Mesenchymal stem cell (in vitro differentiated cells and primary cell): Measurements from ENCODE around the gene MEF2C.
"Not testable (repeated sequence)": the region's sequence is repeated elsewhere in the genome, so short reads cannot be mapped to it uniquely, and the experiment has no call there.

ENCODE experiments used
- DNase-seq: peaks from one replicate; pipeline ENCODE4 v3.0.0-alpha.2; 2013
- H2AFZ ChIP-seq: one replicate; pipeline ENCODE4 v1.6.1; 2013; ENCODE audit warnings: low read depth, mild to moderate bottlenecking, control low read depth, inconsistent platforms, low read length, moderate library complexity
- H2AK5ac ChIP-seq: 2 replicates; pipeline ENCODE4 v1.6.1; 2013; ENCODE audit warnings: low read length, moderate library complexity, mild to moderate bottlenecking, inconsistent platforms; ENCODE audit not compliant: severe bottlenecking
- H2BK120ac ChIP-seq: one replicate; pipeline ENCODE4 v1.6.1; 2013; ENCODE audit warnings: low read depth, mild to moderate bottlenecking, inconsistent platforms, low read length, moderate library complexity
- H2BK12ac ChIP-seq, 2 experiments: one replicate each; pipeline ENCODE4 v1.6.1; 2013; ENCODE audit warnings: inconsistent platforms in 2 of 2, low read length in 2 of 2, mild to moderate bottlenecking in 2 of 2, moderate library complexity in 2 of 2, control low read depth in 1 of 2
- H2BK15ac ChIP-seq: one replicate; pipeline ENCODE4 v1.6.1; 2013; ENCODE audit warnings: mild to moderate bottlenecking, low read depth, inconsistent platforms; ENCODE audit not compliant: poor library complexity, severe bottlenecking
- H2BK5ac ChIP-seq: 2 replicates; pipeline ENCODE4 v1.6.1; 2013; ENCODE audit warnings: low read depth, mild to moderate bottlenecking, low read length, control low read depth, inconsistent platforms; ENCODE audit not compliant: poor library complexity, severe bottlenecking
- H3K14ac ChIP-seq, 2 experiments: one replicate each; pipeline ENCODE4 v1.6.1; 2013; ENCODE audit warnings: inconsistent platforms in 2 of 2, low read length in 2 of 2, control low read depth in 1 of 2, mild to moderate bottlenecking in 1 of 2, moderate library complexity in 1 of 2
- H3K18ac ChIP-seq, 2 experiments: one replicate each; pipeline ENCODE4 v1.6.1; 2013; ENCODE audit warnings: inconsistent platforms in 2 of 2, low read length in 2 of 2, control low read depth in 1 of 2, low read depth in 1 of 2, mild to moderate bottlenecking in 1 of 2
- H3K23ac ChIP-seq, 2 experiments: one replicate each; pipeline ENCODE4 v1.6.1; 2013; ENCODE audit warnings: inconsistent platforms in 2 of 2, low read length in 2 of 2, mild to moderate bottlenecking in 2 of 2, moderate library complexity in 2 of 2, control low read depth in 1 of 2
- H3K27ac ChIP-seq: 2 replicates; pipeline ENCODE4 v1.5.1; 2013; ENCODE audit warnings: mild to moderate bottlenecking, moderate library complexity, low read length, control low read depth, inconsistent platforms; ENCODE audit not compliant: poor library complexity, severe bottlenecking
- H3K27me3 ChIP-seq, 2 experiments: 2 replicates each; pipeline versions ENCODE4 v1.6.1 to v1.7.0; 2013; ENCODE audit warnings: low read length in 2 of 2, mild to moderate bottlenecking in 2 of 2, moderate library complexity in 2 of 2, control low read depth in 1 of 2, inconsistent platforms in 1 of 2; ENCODE audit not compliant: control insufficient read depth in 1 of 2, insufficient read depth in 1 of 2
- H3K36me3 ChIP-seq, 2 experiments: 2 replicates each; pipeline versions ENCODE4 v1.6.1 to v1.7.0; 2013; ENCODE audit warnings: low read length in 2 of 2, control low read depth in 1 of 2, inconsistent platforms in 1 of 2, low read depth in 1 of 2, mild to moderate bottlenecking in 1 of 2; ENCODE audit not compliant: insufficient read depth in 2 of 2, control insufficient read depth in 1 of 2
- H3K4ac ChIP-seq, 2 experiments: one replicate each; pipeline ENCODE4 v1.6.1; 2013; ENCODE audit warnings: inconsistent platforms in 2 of 2, low read length in 2 of 2, mild to moderate bottlenecking in 2 of 2, moderate library complexity in 2 of 2, control low read depth in 1 of 2, low read depth in 1 of 2
- H3K4me1 ChIP-seq: 2 replicates; pipeline ENCODE4 v1.6.1; 2013; ENCODE audit warnings: low read depth, low read length, control low read depth; ENCODE audit not compliant: control insufficient read depth, insufficient read depth
- H3K4me2 ChIP-seq: 2 replicates; pipeline ENCODE4 v1.6.1; 2013; ENCODE audit warnings: low read length, mild to moderate bottlenecking, inconsistent platforms; ENCODE audit not compliant: poor library complexity, severe bottlenecking
- H3K4me3 ChIP-seq, 2 experiments: 2 replicates each; pipeline versions ENCODE4 v1.5.1 to v1.7.0; 2013; ENCODE audit warnings: low read length in 2 of 2, mild to moderate bottlenecking in 2 of 2, control low read depth in 1 of 2, low read depth in 1 of 2; ENCODE audit not compliant: insufficient read depth in 1 of 2
- H3K79me1 ChIP-seq: replicated peaks from 2 replicates; pipeline ENCODE4 v1.6.1; 2013; ENCODE audit warnings: mild to moderate bottlenecking, control low read depth, low read length, inconsistent platforms; ENCODE audit not compliant: poor library complexity, severe bottlenecking
- H3K9ac ChIP-seq: 2 replicates; pipeline ENCODE4 v1.7.0; 2013; ENCODE audit warnings: mild to moderate bottlenecking, low read length, moderate library complexity
- H3K9me3 ChIP-seq: 2 replicates; pipeline ENCODE4 v1.7.0; 2013; ENCODE audit warnings: mild to moderate bottlenecking, low read length; ENCODE audit not compliant: control insufficient read depth
- H4K8ac ChIP-seq: one replicate; pipeline ENCODE4 v1.6.1; 2013; ENCODE audit warnings: inconsistent platforms, mild to moderate bottlenecking, low read length, moderate library complexity
- H4K91ac ChIP-seq: one replicate; pipeline ENCODE4 v1.6.1; 2013; ENCODE audit warnings: mild to moderate bottlenecking, low read length, inconsistent platforms
- WGBS: methylation state at CpG from one replicate; pipeline ENCODE4 v1.1.7; 2013; ENCODE audit warnings: mixed read lengths; 5-methylcytosine and 5-hydroxymethylcytosine counted together

The MEF2C gene

DNA sequence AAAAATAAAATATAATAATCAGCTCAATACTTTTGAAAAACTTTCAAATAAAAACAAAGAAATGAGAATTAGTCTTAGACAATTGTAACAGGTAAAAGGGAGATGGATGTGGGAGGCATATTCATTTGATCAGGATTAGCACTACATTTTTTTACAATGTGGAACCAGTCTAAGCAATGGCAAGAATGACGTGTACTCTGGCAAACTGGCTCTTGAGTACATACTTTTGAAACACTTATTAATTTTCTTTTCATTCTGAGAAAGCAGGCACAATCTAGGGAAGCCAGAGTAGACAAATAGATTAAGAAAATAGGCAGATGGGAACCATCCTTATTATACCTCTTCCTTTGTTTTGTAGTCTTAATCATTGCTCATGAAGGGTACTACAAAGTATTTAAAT is 79.7 kb downstream of the MEF2C start:
- Histone ChIP-seq H2BK12ac (no peak overlapping the region), H3K27me3 (no peaks in the 10 kb centered on the region), H3K14ac (no peak overlapping the region), H2AK5ac (no peak overlapping the region), H3K4me2 (no peak overlapping the region), H4K91ac (no peak overlapping the region), H3K9ac (no peak overlapping the region), H3K79me1 (no peaks in the 10 kb centered on the region), H3K18ac (no peak overlapping the region), H3K4me3 (no peak overlapping the region), H3K4ac (no peak overlapping the region), H4K8ac (no peak overlapping the region), H3K9me3 (no peaks in the 10 kb centered on the region), H2BK5ac (no peak overlapping the region), H3K27ac (no peak overlapping the region), H3K23ac (no peak overlapping the region), H2BK15ac (no peak overlapping the region), H2BK120ac (no peak overlapping the region), H3K36me3 (peaks cover 0 to 4% of the 10 kb centered on the region in 2 experiments), H2AFZ (no peak overlapping the region), H3K4me1 (peaks cover 2% of the 10 kb centered on the region)
- DNase-seq, result no peak
- WGBS, result no CpG with 5 or more reads among the region's 1 CpG

DNA sequence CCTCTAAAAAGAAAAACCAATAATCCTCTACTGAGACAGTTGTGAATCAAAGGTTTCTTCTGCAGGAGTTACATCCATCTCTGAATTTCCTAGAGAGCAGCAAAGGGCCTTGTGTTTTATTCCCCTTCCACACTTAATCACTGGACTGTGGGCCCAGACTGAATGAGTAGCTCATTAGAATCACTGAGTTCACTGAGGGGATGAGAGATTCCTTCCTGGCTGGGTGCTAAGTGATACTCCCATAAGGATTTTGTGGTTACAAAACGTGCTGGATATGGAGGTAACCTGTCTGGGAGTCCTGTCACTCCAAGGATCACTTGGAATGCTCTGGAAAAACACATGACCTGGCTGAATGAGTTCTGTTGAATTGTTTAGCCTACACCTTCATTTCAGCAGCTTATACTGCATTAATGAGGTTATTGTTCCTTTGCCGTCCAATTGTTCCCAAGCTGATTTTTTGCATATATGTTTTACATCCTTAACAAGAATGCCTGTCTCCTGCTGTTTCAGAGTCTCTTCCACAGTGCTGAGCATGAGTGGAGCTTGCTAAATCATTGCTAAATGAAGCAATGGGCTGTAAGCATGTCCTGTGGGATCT is 82.9 kb downstream of the MEF2C start:
- peaks cover 2% of the 10 kb centered on the region for H3K4me1 ChIP-seq
- WGBS, result 81% methylated on average over 2 of the region's 2 CpGs
- no peak overlapping the region for H3K4me3 ChIP-seq
- no peaks in the 10 kb centered on the region for H3K79me1 ChIP-seq
- H3K9me3 ChIP-seq, result no peaks in the 10 kb centered on the region
- H3K9ac ChIP-seq, result no peak overlapping the region
- no peak overlapping the region for H4K91ac ChIP-seq
- no peak overlapping the region for H3K27ac ChIP-seq
- H2BK12ac ChIP-seq, result no peak overlapping the region
- no peak overlapping the region for H2AFZ ChIP-seq
- no peak overlapping the region for H2AK5ac ChIP-seq
- no peak overlapping the region for H4K8ac ChIP-seq
- no peak overlapping the region for H3K4ac ChIP-seq
- H3K23ac ChIP-seq, result no peak overlapping the region
- H2BK120ac ChIP-seq, result no peak overlapping the region
- H2BK15ac ChIP-seq, result no peak overlapping the region
- no peak overlapping the region for H3K14ac ChIP-seq
- H2BK5ac ChIP-seq, result no peak overlapping the region
- DNase-seq, result no peak
- peaks cover 0 to 4% of the 10 kb centered on the region in 2 experiments for H3K36me3 ChIP-seq
- no peak overlapping the region for H3K18ac ChIP-seq
- H3K27me3 ChIP-seq, result no peaks in the 10 kb centered on the region
- H3K4me2 ChIP-seq, result no peak overlapping the region

DNA sequence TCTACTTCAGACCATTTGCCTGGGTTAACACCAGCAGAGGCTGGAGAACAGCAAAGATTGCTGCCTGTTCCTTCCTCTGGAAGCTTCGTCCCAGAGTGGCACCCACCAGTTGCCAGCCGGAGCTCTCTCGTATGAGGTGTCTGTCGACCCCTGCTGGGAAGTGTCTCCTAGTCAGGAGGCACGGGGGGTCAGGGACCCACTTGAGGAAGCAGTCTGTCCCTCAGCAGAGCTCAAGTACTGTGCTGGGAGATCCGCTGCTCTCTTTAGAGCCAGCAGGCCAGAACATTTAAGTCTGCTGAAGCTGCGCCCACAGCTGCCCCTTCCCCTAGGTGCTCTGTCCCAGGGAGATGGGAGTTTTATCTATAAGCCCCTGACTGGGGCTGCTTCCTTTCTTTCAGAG is 84.1 kb downstream of the MEF2C start:
- not testable (repeated sequence) for H2AFZ ChIP-seq, H4K8ac ChIP-seq, H3K9ac ChIP-seq, H3K27ac ChIP-seq, H3K79me1 ChIP-seq, H3K36me3 ChIP-seq, H3K18ac ChIP-seq, H2BK120ac ChIP-seq, H3K4me1 ChIP-seq, H3K14ac ChIP-seq, H3K4me2 ChIP-seq, H2BK15ac ChIP-seq, H3K23ac ChIP-seq, H3K9me3 ChIP-seq, H3K27me3 ChIP-seq, H3K4ac ChIP-seq, H3K4me3 ChIP-seq, H4K91ac ChIP-seq, H2BK5ac ChIP-seq, H2AK5ac ChIP-seq, DNase-seq, H2BK12ac ChIP-seq
- 96% methylated on average over 7 of the region's 7 CpGs for WGBS

DNA sequence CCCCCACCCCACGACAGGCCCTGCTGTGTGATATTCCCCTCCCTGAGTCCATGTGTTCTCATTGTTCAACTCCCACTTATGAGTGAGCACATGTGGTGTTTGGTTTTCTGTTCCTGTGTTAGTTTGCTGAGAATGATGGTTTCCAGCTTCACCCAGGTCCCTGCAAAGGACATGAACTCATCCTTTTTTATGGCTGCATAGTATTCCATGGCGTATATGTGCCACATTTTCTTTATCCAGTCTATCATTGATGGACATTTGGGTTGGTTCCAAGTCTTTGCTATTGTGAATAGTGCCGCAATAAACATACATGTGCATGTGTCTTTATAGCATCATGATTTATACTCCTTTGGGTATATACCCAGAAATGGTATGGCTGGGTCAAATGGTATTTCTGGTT is 89.2 kb downstream of the MEF2C start:
- WGBS, result no CpG with 5 or more reads among the region's 3 CpGs

More for the DNA sequence above, 89.2 kb downstream of the MEF2C start:
- not testable (repeated sequence) for H4K91ac ChIP-seq, H2AFZ ChIP-seq, DNase-seq, H3K27me3 ChIP-seq, H3K4me1 ChIP-seq, H3K4me3 ChIP-seq, H2BK15ac ChIP-seq, H4K8ac ChIP-seq, H3K9me3 ChIP-seq, H3K4me2 ChIP-seq, H3K18ac ChIP-seq, H3K36me3 ChIP-seq, H3K14ac ChIP-seq, H3K9ac ChIP-seq, H2BK5ac ChIP-seq, H2AK5ac ChIP-seq, H3K4ac ChIP-seq, H3K27ac ChIP-seq, H3K23ac ChIP-seq, H2BK12ac ChIP-seq, H3K79me1 ChIP-seq, H2BK120ac ChIP-seq
